SKM-1 (cell line): ENCODE data around the gene MAPKBP1.
"Not testable (repeated sequence)": the region's sequence is repeated elsewhere in the genome, so short reads cannot be mapped to it uniquely, and the experiment has no call there.

Experiments used
- DNase-seq: peaks from one replicate; lab custom pipeline; 2025; ENCODE audit not compliant: unreplicated experiment; lab: John Stamatoyannopoulos, UW

Gene MAPKBP1

DNA sequence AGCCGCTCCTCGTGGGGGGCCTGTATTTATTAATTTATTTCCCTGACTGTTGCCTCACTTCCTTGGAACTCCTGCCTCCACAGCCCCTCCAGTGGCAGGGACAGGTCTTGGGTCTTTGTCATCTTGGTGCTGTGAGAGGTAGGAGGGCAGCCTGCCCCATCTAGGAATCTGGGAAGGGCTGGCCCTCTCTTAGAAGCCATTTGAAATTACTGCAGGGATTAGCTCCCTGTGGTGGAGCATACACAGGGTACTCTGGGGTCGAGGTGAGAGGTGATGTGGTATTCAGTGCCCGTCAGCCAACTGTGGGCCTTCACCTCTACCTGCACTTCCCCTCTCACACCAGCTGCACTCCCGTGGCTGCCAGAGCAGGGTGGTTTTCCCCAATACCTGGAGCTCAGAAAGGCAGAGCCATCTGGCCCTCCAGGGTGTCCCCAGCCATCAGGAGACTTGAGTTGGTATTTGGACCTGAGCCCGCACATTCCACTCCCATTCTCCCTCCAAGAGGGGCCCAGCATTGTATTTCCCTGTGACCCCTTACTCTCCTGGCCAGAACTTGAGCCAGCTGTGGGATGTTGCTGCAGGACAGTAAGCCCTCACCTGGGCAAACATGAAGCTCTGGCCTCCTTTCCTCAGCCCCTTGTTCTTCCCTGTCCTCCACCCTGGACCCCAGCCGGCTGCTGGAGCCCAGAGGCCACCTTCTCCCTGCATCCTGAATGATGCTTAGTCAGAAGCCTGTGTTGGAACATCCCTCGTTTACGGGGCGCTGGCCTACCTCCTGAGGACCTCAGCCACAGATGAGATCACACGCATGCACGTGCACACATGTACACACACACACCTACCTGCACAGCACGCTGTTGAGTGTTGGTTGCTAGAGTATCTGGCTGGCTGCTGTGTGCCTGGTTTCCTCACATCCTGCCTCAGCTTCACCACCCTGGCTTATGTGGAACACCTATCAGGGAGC is 51.6 kb downstream of the MAPKBP1 start:
- DNase-seq, result no peak

- no peak for DNase-seq
These were observed 53.1 kb downstream of the MAPKBP1 start for GRCh38 chr15:41827290-41827879.

DNA sequence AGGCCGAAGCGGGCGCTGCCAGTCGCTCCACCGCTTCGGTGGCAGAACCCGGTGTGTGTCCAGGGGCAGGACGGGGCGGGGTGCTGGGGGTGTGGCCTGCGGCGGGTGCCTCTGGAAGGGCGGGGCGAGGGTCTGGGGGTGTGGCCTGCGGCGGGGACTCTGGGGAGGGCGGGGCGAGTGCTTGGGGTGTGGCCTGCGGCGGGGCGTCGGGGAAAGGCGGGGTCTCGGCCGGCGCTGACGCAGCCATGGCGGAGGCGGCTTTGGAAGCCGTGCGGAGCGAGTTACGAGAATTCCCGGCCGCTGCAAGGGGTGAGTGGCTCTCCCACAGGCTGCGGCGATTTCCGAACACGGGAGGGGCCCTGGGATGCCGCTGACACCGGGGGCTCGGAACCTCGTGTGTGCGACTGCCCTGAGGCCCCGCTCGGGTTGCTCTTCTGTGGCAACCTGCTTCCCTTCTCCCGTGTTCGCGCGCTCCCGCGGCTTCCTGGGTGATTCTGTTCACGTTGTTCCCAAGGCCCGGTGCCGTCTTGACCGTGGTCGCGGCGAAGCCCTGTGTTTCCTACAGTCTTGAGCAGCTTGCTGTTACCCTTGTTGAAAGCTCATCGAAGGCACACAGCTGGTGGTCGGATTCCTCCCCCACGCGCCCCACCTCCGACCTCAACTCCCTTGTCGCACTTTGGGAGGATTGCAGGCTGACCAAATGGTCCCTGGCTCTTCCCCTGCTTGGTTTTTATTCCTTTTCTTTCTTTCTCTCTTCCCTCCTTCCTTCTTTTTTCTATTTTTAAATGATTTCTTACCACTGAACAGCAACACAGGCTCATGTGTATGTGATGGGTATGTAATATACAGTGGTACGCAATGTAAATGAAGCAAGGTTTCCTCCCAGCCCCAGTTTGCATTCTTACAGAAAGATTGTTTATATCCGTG is 53.9 kb downstream of the MAPKBP1 start, which contains the start of gene JMJD7:
Gene JMJD7 (plus strand): TSS at position 213 of the 927 bp plus-strand sequence. CDS start 33 bp downstream, at position 246.
- peak; percentile 47 for DNase-seq

DNA sequence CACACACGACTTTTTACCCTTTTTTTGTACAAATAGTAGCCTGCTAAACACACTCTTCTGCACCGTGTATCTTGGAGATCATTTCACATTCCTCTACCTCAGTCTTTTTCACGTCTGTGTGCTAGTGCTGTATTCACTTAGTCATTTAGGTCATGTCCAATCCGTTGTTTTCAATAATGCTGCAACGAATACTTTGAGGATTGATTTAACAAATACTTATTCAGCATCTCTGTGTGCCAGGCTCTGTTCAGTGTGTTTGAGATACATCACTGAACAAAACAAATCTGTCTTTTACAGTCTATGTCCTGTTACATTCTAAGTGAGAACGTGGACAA is 54.5 kb downstream of the MAPKBP1 start:
- DNase-seq, result no peak

GRCh38 chr15:41829959-41830646 is 55.8 kb downstream of the MAPKBP1 start:
- DNase-seq, result no peak

DNA sequence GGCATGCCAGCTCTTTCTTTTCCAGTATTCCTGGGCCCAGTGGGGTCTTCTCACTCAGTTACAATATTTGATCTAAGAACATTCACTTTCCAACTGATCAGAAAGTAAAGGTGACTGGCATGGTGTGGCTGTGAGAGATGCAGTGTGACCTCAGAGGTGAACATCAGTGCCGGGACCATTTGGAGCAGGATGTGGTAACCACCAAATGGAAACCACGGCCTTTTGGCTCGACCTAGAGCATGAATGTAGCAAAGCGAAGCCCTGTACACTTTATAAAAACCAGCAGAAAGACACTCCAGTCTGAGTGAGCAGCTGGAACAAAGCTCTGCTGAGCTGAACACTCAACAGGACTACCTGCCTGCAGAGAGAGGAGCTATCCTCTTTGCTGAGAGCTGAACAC is 57.0 kb downstream of the MAPKBP1 start:
- not testable (repeated sequence) for DNase-seq

- DNase-seq, result no peak
These were observed 57.9 kb downstream of the MAPKBP1 start for GRCh38 chr15:41832208-41832607.

DNA sequence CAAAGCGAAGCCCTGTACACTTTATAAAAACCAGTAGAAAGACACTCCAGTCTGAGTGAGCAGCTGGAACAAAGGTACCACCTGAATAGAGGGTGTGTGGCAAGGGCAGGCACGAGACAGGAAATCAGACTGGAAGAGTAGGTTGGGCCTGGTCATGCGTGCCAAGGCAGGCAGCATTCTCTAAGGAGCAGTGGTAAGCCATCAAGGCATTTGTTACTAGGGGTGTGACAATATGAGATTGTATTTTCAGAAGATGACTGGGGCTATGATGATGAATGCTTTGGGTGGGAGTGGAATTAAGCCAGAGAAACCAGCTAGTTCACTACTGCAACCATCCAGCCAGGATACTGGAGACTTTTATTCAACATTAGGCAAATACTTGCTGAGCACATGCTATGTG is 58.6 kb downstream of the MAPKBP1 start:
- DNase-seq, result no peak

DNA sequence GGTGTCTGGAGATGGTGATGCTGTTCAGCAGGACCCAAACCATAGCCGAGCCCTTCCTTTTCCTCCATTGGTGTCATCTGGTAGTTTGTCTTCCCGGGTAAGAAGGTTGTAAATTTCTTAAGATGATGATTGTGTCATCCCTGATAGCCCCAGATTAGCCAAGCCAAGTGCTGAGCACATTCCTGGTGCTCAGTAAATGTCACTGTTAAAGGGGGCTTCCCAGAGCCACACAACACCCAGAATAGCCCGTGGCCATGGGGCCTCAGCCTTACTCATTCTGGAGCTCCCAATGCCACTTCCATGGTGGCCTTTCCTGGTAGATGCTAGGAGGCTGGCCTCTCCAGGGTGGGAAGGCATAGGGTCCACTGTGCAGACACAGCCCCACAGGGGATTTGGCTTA is 59.8 kb downstream of the MAPKBP1 start:
- DNase-seq, result no peak

DNA sequence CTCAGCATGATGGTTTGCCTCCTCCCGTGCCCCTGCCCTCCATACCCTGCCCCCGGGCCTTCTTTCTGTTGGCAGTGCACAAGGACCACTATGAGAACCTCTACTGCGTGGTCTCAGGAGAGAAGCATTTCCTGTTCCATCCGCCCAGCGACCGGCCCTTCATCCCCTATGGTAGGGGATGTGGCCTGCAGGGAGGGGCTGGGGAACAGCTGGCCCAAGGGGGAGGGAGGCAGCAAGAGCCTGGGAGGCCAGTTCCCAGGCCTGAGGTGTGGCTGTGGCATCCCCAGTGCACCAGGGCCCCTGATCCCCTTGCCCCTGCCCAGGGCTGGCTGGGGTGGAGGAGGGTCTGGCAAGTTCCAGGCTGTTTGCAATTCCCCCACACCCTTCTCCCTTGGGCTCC is 61.8 kb downstream of the MAPKBP1 start:
- DNase-seq, result no peak

DNA sequence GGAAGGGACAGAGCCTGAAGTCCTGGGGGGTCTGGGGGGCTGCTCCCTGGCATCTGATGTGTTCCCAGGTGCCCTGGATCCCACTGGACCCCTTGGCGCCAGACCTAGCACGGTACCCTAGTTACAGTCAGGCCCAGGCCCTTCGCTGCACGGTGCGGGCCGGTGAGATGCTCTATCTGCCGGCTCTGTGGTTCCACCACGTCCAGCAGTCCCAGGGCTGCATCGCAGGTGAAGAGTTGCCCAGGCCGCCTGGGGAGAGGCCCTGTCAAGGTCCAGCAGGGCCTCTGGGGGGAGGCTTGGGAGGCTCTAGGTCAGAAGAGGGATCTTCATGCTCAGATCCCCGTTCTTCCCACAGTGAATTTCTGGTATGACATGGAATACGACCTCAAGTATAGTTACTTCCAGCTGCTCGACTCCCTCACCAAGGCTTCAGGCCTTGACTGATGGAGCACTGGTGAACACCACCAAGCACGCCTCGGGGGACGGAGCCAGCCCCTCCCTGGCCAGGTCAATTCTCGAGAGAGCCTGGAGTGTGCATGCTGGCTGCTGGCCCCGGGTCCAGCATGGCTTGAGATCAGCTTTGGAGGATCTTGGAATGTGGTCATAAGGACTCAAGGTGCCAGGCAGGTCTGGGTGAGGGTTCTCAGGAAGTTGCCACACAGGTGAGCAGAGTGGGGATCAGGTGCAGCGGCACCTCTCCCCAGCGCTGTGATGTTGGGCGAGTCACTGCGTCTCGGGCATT is 62.6 kb downstream of the MAPKBP1 start:
- DNase-seq, result no peak

DNA sequence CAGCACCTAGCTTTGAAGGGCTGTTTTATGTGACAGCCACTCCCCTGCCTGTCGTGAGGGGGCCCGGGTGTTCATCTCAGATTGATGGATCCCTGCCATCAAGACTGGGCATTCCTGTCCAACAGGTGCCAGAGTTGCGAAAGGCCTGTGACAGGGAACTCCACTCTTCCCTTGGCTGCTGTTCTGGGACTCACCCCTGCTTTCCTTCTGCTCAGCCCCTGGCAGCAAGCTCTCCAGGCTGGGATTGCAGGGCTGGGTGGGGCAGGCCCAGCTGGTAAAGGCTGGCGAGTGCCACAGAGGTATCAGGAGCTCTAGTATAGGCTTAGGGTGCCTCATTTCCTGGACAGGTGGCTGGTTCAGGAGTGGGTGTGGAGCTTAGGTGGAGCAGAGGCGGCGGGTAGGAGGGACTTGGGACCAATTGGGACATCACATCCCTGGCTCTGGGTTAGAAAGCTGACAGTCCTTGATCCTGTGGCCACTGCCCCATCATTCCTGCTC is 64.2 kb downstream of the MAPKBP1 start, which contains the start of gene PLA2G4B:
Gene PLA2G4B (plus strand): TSS at position 448 of the 498 bp plus-strand sequence. CDS start 67 bp downstream, outside the sequence.
- DNase-seq, result no peak

DNA sequence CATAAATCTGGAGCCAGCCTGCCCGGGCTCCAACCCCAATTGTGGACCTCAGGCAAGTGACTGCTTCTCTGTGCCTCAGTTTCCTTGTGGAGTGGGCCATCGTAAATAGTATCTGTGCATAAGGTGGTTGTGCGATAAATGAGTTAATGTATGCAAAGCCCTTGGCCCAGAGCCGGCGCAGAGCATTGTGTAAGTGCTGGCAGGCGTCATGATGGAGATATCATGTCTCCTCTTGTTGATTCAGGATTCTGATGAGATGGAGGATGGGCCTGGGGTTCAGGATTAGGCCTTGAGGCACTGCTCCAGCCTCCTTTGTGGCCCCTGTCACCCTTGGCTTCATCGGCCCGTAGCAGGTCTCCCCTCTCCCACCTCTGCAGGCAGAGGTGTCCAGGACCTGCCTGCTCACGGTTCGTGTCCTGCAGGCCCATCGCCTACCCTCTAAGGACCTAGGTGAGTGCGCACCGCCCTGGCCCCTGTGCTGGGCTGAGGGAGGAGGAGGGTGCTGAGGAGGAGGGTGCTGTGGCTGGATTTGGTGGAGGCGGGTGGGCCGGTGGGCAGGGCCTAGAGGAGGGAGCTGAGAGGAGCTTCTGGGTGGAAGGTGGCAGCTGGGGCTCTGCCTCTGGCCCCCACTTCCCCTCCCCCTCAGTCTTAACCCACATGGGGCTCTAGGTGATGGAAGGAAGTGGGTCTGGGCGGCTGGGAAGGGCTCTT is 65.7 kb downstream of the MAPKBP1 start:
- no peak for DNase-seq

GRCh38 chr15:41840673-41841072 is 66.4 kb downstream of the MAPKBP1 start:
- no peak for DNase-seq

DNA sequence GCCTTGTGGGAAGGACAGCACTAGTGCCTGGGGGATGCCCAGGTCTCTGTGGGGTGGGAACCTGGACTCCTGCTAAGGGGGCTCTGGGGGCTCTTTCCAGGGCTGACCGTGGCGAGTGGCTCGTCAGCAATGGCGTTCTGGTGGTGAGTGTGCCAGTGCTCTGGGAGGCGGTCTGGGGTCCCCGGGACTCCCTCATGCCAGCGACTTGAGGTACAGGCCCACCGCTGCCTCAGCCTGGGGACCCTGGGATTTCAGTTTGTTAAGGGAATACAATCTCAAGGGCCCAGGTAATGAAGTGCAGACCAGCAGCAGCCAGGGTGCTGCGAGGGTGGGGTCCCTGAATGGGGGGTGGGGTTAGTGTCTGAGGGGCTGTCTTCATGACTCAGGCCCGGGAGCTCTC is 66.8 kb downstream of the MAPKBP1 start:
- no peak for DNase-seq

GRCh38 chr15:41842229-41842628 is 67.9 kb downstream of the MAPKBP1 start:
- DNase-seq, result no peak

- no peak for DNase-seq
These were observed 69.3 kb downstream of the MAPKBP1 start for GRCh38 chr15:41843571-41843970.

DNA sequence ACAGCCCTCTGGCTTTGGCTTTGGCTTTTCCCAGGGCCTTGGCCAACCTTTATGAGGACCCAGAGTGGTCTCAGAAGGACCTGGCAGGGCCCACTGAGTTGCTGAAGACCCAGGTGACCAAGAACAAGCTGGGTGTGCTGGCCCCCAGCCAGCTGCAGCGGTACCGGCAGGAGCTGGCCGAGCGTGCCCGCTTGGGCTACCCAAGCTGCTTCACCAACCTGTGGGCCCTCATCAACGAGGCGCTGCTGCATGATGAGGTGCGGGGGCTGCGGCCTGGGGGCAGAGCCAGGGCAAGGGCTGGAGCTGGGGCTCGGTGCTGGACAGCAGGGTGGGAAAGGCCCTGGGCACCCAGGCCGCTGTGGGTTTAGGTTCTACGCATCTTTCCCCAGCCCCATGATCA is 70.5 kb downstream of the MAPKBP1 start:
- no peak for DNase-seq

GRCh38 chr15:41847206-41847605 is 72.9 kb downstream of the MAPKBP1 start:
- no peak for DNase-seq
